ENCODE data around the gene CD70.

Gene CD70

DNA sequence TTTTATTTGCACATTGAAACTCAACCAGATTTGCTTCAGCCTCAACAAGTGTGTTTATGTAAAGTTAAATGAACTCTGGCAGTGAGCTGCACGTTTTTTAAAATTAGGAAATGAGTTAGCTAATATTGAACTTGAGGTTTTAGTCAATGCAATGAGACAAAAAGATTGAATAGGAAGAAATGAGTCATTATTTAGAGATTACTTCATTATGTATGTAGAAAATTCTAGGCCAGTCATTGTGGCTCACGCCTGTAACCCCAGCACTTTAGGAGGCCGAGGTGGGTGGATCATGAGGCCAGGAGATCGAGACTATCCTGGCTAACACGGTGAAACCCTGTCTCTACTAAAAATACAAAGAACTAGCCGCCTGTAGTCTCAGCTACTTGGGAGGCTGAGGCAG lies 22.8 kb upstream of the CD70 start:
- TF ChIP-seq, protein P1, sequence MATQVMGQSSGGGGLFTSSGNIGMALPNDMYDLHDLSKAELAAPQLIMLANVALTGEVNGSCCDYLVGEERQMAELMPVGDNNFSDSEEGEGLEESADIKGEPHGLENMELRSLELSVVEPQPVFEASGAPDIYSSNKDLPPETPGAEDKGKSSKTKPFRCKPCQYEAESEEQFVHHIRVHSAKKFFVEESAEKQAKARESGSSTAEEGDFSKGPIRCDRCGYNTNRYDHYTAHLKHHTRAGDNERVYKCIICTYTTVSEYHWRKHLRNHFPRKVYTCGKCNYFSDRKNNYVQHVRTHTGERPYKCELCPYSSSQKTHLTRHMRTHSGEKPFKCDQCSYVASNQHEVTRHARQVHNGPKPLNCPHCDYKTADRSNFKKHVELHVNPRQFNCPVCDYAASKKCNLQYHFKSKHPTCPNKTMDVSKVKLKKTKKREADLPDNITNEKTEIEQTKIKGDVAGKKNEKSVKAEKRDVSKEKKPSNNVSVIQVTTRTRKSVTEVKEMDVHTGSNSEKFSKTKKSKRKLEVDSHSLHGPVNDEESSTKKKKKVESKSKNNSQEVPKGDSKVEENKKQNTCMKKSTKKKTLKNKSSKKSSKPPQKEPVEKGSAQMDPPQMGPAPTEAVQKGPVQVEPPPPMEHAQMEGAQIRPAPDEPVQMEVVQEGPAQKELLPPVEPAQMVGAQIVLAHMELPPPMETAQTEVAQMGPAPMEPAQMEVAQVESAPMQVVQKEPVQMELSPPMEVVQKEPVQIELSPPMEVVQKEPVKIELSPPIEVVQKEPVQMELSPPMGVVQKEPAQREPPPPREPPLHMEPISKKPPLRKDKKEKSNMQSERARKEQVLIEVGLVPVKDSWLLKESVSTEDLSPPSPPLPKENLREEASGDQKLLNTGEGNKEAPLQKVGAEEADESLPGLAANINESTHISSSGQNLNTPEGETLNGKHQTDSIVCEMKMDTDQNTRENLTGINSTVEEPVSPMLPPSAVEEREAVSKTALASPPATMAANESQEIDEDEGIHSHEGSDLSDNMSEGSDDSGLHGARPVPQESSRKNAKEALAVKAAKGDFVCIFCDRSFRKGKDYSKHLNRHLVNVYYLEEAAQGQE (IDR thresholded peaks at IDR 0.05; ENCODE audit: insufficient read depth in 1 of 2, low read depth in 2 of 2, low read length in 2 of 2), result no peak
- TF ChIP-seq SIN3A (IDR thresholded peaks at IDR 0.05; ENCODE audit: borderline replicate concordance, insufficient read depth, low read length) (no peak), FOXP2 (optimal IDR thresholded peaks at IDR 0.05; ENCODE audit: borderline replicate concordance, extremely low read depth, extremely low read length, insufficient read depth) (no peak), POLR2AphosphoS5 (IDR thresholded peaks at IDR 0.05; ENCODE audit: low read depth, low read length) (no peak), TAF1 (IDR thresholded peaks at IDR 0.05; ENCODE audit: borderline replicate concordance, insufficient read depth, low read length) (no peak)

DNA sequence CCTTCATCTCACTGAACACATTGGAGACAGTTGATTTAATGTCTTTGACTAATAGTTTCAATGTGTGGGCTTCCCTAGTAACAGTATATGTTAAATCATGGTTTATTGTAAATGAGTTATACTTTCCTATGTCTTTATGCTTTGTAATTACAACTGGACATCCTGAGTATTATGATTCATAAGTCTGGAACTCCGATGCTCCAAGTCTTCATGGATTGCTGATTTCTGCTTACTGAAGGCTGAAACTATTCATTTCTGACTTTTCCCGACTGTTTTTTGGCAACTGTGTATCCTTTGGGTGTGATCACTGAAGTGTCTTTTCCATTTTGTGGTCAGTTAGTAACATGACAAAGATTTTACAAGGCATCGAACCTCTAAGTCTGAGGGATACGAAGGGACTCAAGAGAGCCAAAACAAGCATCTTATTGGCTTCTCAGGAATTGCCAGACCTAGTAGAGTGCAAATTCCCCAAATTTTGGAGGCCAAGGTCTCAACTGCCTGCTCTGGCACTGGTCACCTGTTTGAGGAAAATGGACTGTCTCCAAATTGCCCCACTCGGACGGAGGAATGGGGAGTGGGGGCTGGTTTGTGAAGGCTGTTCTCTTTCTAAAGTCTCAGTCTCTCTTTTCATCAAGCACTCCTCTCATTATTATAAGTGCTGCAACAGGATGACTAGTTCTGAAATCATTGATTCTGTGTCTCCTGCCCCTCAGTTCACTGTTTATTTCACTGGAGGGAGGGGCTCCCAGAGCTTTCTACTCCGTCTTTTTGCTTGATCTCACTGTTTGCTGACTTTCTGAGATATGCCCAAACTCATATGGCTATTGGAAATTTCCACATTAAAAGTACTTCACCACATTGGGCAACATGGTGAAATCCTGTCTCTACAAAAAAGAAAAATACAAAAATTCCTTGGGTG lies 20.2 kb upstream of the CD70 start:
- no peak for TF ChIP-seq SIN3A (IDR thresholded peaks at IDR 0.05; ENCODE audit: borderline replicate concordance, insufficient read depth, low read length)
- no peak for TF ChIP-seq FOXP2 (optimal IDR thresholded peaks at IDR 0.05; ENCODE audit: borderline replicate concordance, extremely low read depth, extremely low read length, insufficient read depth)
- TF ChIP-seq TAF1 (IDR thresholded peaks at IDR 0.05; ENCODE audit: borderline replicate concordance, insufficient read depth, low read length), result no peak
- TF ChIP-seq, protein P1 (IDR thresholded peaks at IDR 0.05; ENCODE audit: insufficient read depth in 1 of 2, low read depth in 2 of 2, low read length in 2 of 2), result no peak
- TF ChIP-seq POLR2AphosphoS5 (IDR thresholded peaks at IDR 0.05; ENCODE audit: low read depth, low read length), result no peak

DNA sequence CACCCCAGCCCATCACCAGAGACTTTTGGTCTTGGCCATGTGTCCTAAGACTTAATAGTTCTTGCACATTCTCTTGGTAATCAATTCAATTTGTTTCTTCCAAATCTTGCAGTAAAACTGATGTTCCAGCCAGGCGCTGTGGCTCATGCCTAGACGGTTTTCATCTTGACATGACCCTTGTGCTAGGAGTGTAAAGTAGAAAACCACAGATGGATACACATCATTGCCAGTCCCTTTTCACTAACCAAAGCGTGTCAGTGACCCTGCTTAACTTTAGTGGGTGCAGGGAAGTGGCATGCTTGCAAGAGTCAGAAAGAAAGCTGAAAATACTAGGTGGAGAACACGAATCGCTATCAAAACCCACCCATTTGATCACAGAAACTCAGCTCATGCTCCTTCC lies 18.0 kb upstream of the CD70 start:
- no peak for TF ChIP-seq FOXP2 (optimal IDR thresholded peaks at IDR 0.05; ENCODE audit: borderline replicate concordance, extremely low read depth, extremely low read length, insufficient read depth)
- no peak for TF ChIP-seq TAF1 (IDR thresholded peaks at IDR 0.05; ENCODE audit: borderline replicate concordance, insufficient read depth, low read length)
- TF ChIP-seq SIN3A (IDR thresholded peaks at IDR 0.05; ENCODE audit: borderline replicate concordance, insufficient read depth, low read length), result no peak
- no peak for TF ChIP-seq POLR2AphosphoS5 (IDR thresholded peaks at IDR 0.05; ENCODE audit: low read depth, low read length)
- TF ChIP-seq, protein P1 (IDR thresholded peaks at IDR 0.05; ENCODE audit: insufficient read depth in 1 of 2, low read depth in 2 of 2, low read length in 2 of 2), result no peak

DNA sequence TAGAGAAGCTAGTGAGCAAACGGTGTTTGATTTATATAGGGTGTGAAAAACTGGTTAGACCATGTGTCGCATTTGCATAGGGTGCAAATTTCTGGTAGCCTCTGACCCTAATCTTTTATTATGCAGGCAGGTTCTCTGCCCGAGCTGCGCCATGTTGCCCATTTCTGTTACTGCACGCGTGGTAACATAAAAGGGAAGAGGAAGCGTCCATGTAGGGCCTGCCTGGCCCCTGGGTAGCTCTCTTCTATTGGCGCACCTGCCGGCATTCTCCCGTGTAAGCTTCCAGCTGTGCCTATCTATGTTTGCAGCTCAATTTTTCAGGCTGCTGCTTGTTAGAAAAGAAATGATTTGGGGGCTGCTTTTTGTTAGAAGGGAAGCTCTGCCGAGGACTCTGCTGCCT lies 14.0 kb upstream of the CD70 start:
- no peak for TF ChIP-seq SIN3A (IDR thresholded peaks at IDR 0.05; ENCODE audit: borderline replicate concordance, insufficient read depth, low read length)
- no peak for TF ChIP-seq POLR2AphosphoS5 (IDR thresholded peaks at IDR 0.05; ENCODE audit: low read depth, low read length)
- TF ChIP-seq, protein P1 (IDR thresholded peaks at IDR 0.05; ENCODE audit: insufficient read depth in 1 of 2, low read depth in 2 of 2, low read length in 2 of 2), result no peak
- TF ChIP-seq FOXP2 (optimal IDR thresholded peaks at IDR 0.05; ENCODE audit: borderline replicate concordance, extremely low read depth, extremely low read length, insufficient read depth), result no peak
- TF ChIP-seq TAF1 (IDR thresholded peaks at IDR 0.05; ENCODE audit: borderline replicate concordance, insufficient read depth, low read length), result no peak
